NCI-H2196 treated with DMSO at 0.1 percent for 48 hours (cell line): ENCODE data around the gene TSHZ2.

Experiments
- DNase-seq: peaks from one replicate; lab custom pipeline; 2025; ENCODE audit not compliant: unreplicated experiment; lab: John Stamatoyannopoulos, UW

The TSHZ2 gene

GRCh38 chr20:53055367-53056067 is 83.4 kb downstream of the TSHZ2 start:
- no peak for DNase-seq

- no peak for DNase-seq
These were observed 85.4 kb downstream of the TSHZ2 start for GRCh38 chr20:53057579-53057978.

GRCh38 chr20:53059848-53060247 is 87.7 kb downstream of the TSHZ2 start:
- no peak for DNase-seq

- DNase-seq: no peak
These were observed 89.3 kb downstream of the TSHZ2 start for GRCh38 chr20:53061192-53062108.

GRCh38 chr20:53064935-53065334 is 92.8 kb downstream of the TSHZ2 start:
- DNase-seq: no peak

GRCh38 chr20:53068241-53068640 is 96.1 kb downstream of the TSHZ2 start:
- no peak for DNase-seq

GRCh38 chr20:53069132-53069531 is 97.0 kb downstream of the TSHZ2 start:
- no peak for DNase-seq

- no peak for DNase-seq
These were observed 98.1 kb downstream of the TSHZ2 start for GRCh38 chr20:53070224-53070623.

GRCh38 chr20:53070706-53071392 is 98.7 kb downstream of the TSHZ2 start:
- DNase-seq: no peak

- no peak for DNase-seq
These were observed 99.7 kb downstream of the TSHZ2 start for GRCh38 chr20:53071833-53072232.

- DNase-seq: no peak
These were observed 100.9 kb downstream of the TSHZ2 start for GRCh38 chr20:53072923-53073579.

- DNase-seq: no peak
These were observed 101.7 kb downstream of the TSHZ2 start for GRCh38 chr20:53073636-53074415.

GRCh38 chr20:53074811-53075314 is 102.7 kb downstream of the TSHZ2 start:
- no peak for DNase-seq

GRCh38 chr20:53076668-53077067 is 104.5 kb downstream of the TSHZ2 start:
- no peak for DNase-seq

GRCh38 chr20:53077373-53078205 is 105.4 kb downstream of the TSHZ2 start:
- DNase-seq: peak; percentile 81

- no peak for DNase-seq
These were observed 106.6 kb downstream of the TSHZ2 start for GRCh38 chr20:53078761-53079160.

- no peak for DNase-seq
These were observed 107.1 kb downstream of the TSHZ2 start for GRCh38 chr20:53079261-53079691.

GRCh38 chr20:53079828-53080686 is 107.9 kb downstream of the TSHZ2 start:
- no peak for DNase-seq

- DNase-seq: no peak
These were observed 108.5 kb downstream of the TSHZ2 start for GRCh38 chr20:53080687-53080962.
